ENCODE results near the gene COA1. TPM values are rescaled to one million over a fixed set of nuclear protein-coding genes. Genes with fewer than 3 reads are reported as not detected.
"Not testable (repeated sequence)": the region's sequence is repeated elsewhere in the genome, so short reads cannot be mapped to it uniquely, and the experiment has no call there.

Gene COA1
- total RNA-seq, 1 donor from 2014 or later = 192 TPM

- no peaks in the 10 kb centered on the region for H3K27me3 Mint-ChIP-seq (ENCODE audit: insufficient read depth, low read depth)
- peaks cover 11% of the 10 kb centered on the region for H3K36me3 Mint-ChIP-seq
- Histone ChIP-seq H3K79me2 (ENCODE audit: low read depth) (no peaks in the 10 kb centered on the region), H3K4me2 (no peak overlapping the region), H3K27ac (no peak overlapping the region), H3K9ac (no peak overlapping the region), H3K4me3 (no peak overlapping the region), H4K20me1 (ENCODE audit: low read depth) (no peaks in the 10 kb centered on the region), H3K4me1 (peaks cover 11% of the 10 kb centered on the region), H3K27me3 (no peaks in the 10 kb centered on the region), H3K36me3 (peaks cover 4% of the 10 kb centered on the region), H2AFZ (replicated peaks) (no peak overlapping the region), H3K9me3 (ENCODE audit: low read depth) (no peaks in the 10 kb centered on the region), H3F3A (ENCODE audit: low read depth) (peaks cover 11% of the 10 kb centered on the region)
- H3K4me3 Mint-ChIP-seq = no peak overlapping the region
- H3K27ac Mint-ChIP-seq = no peak overlapping the region
- no peak for DNase-seq (ENCODE audit: low spot score)
- peaks cover 8% of the 10 kb centered on the region for H3K9me3 Mint-ChIP-seq
- no peaks in the 10 kb centered on the region for H3K4me1 Mint-ChIP-seq
- TF ChIP-seq EZH2phosphoT487 (IDR thresholded peaks at IDR 0.05) (no peak), EZH2 (IDR thresholded peaks at IDR 0.05) (no peak), CTCF (IDR thresholded peaks at IDR 0.05) (no peak)
Measured at GRCh38 chr7:43600056-43600455, 129.3 kb downstream of the COA1 start.

- H3K4me3 Mint-ChIP-seq, H3K9me3 Mint-ChIP-seq: not testable (repeated sequence)
Measured at GRCh38 chr7:43596426-43596825, 132.9 kb downstream of the COA1 start.

GRCh38 chr7:43594020-43594419 is 135.3 kb downstream of the COA1 start:
- no peak for DNase-seq (ENCODE audit: low spot score)
- Histone ChIP-seq H3K4me2 (no peak overlapping the region), H2AFZ (replicated peaks) (no peak overlapping the region), H4K20me1 (ENCODE audit: low read depth) (no peaks in the 10 kb centered on the region), H3K27ac (no peak overlapping the region), H3K9me3 (ENCODE audit: low read depth) (no peaks in the 10 kb centered on the region), H3K79me2 (ENCODE audit: low read depth) (peaks cover 17% of the 10 kb centered on the region), H3K27me3 (no peaks in the 10 kb centered on the region), H3K36me3 (no peaks in the 10 kb centered on the region), H3K9ac (no peak overlapping the region), H3F3A (ENCODE audit: low read depth) (no peaks in the 10 kb centered on the region), H3K4me1 (no peaks in the 10 kb centered on the region), H3K4me3 (no peak overlapping the region)
- no peak overlapping the region for H3K27ac Mint-ChIP-seq
- H3K4me1 Mint-ChIP-seq = no peaks in the 10 kb centered on the region
- no peaks in the 10 kb centered on the region for H3K9me3 Mint-ChIP-seq
- no peaks in the 10 kb centered on the region for H3K27me3 Mint-ChIP-seq (ENCODE audit: insufficient read depth, low read depth)
- H3K4me3 Mint-ChIP-seq = no peak overlapping the region
- H3K36me3 Mint-ChIP-seq = peaks cover 4% of the 10 kb centered on the region
- TF ChIP-seq EZH2 (IDR thresholded peaks at IDR 0.05) (no peak), EZH2phosphoT487 (IDR thresholded peaks at IDR 0.05) (no peak), CTCF (IDR thresholded peaks at IDR 0.05) (no peak)

More at GRCh38 chr7:43596426-43596825, 132.9 kb downstream of the COA1 start:
- not testable (repeated sequence) for H3K27me3 ChIP-seq; H3K4me3 ChIP-seq; H3K27ac Mint-ChIP-seq; H3K4me1 Mint-ChIP-seq; H3K9ac ChIP-seq; H4K20me1 ChIP-seq (ENCODE audit: low read depth); H3K27ac ChIP-seq; DNase-seq (ENCODE audit: low spot score); H3K9me3 ChIP-seq (ENCODE audit: low read depth); H3K36me3 ChIP-seq; H2AFZ ChIP-seq (replicated peaks); H3K27me3 Mint-ChIP-seq (ENCODE audit: insufficient read depth, low read depth); H3F3A ChIP-seq (ENCODE audit: low read depth); H3K36me3 Mint-ChIP-seq; H3K4me1 ChIP-seq; H3K4me2 ChIP-seq
- H3K79me2 ChIP-seq (ENCODE audit: low read depth) = peaks cover 17% of the 10 kb centered on the region

- H4K20me1 ChIP-seq (ENCODE audit: low read depth) = no peaks in the 10 kb centered on the region
- no peaks in the 10 kb centered on the region for H3K27me3 ChIP-seq
- Mint-ChIP-seq H3K4me3 (no peak overlapping the region), H3K9me3 (no peaks in the 10 kb centered on the region), H3K36me3 (peaks cover 2% of the 10 kb centered on the region), H3K27ac (no peak overlapping the region), H3K27me3 (ENCODE audit: insufficient read depth, low read depth) (no peaks in the 10 kb centered on the region), H3K4me1 (no peaks in the 10 kb centered on the region)
- DNase-seq (ENCODE audit: low spot score) = no peak
- H3K4me2 ChIP-seq = no peak overlapping the region
- TF ChIP-seq EZH2phosphoT487 (IDR thresholded peaks at IDR 0.05) (no peak), EZH2 (IDR thresholded peaks at IDR 0.05) (no peak), CTCF (IDR thresholded peaks at IDR 0.05) (no peak)
- no peaks in the 10 kb centered on the region for H3K36me3 ChIP-seq
- H3K9ac ChIP-seq = no peak overlapping the region
- no peak overlapping the region for H3K4me3 ChIP-seq
- H3F3A ChIP-seq (ENCODE audit: low read depth) = no peaks in the 10 kb centered on the region
- peaks cover 20% of the 10 kb centered on the region for H3K79me2 ChIP-seq (ENCODE audit: low read depth)
- no peak overlapping the region for H3K27ac ChIP-seq
- H2AFZ ChIP-seq (replicated peaks) = no peak overlapping the region
- H3K9me3 ChIP-seq (ENCODE audit: low read depth) = no peaks in the 10 kb centered on the region
- H3K4me1 ChIP-seq = no peaks in the 10 kb centered on the region
Measured at GRCh38 chr7:43593010-43593409, 136.3 kb downstream of the COA1 start.
